OCI-LY1 (cell line): ENCODE data around the gene PITPNM3.

Experiments used
- CTCF ChIP-seq: fragments of 200-600 bp; sonication (generic), shearing (Covaris generic); IDR thresholded peaks from 2 replicates; pipeline ENCODE4 v1.5.1; 2017; ENCODE audit warnings: mild to moderate bottlenecking, antibody characterized with exemption, low read length, moderate library complexity, mixed read lengths
- EZH2 ChIP-seq: fragments of 200-600 bp; sonication (generic), shearing (Covaris generic); IDR thresholded peaks from 2 replicates; pipeline ENCODE4 v1.8.0; 2017; ENCODE audit warnings: borderline replicate concordance, mixed run types, mild to moderate bottlenecking, antibody characterized with exemption, low read length, moderate library complexity, mixed read lengths

- TF ChIP-seq CTCF (no peak), EZH2 (no peak)
These were observed 22.1 kb upstream of the PITPNM3 start for GRCh38 chr17:6578491-6578890.
